HG02973 (cell line): Measurements from ENCODE around the gene ZFYVE16.
"Not testable (repeated sequence)": the region's sequence is repeated elsewhere in the genome, so short reads cannot be mapped to it uniquely, and the experiment has no call there.

ENCODE experiments used
- ATAC-seq: cut with Tn5 transposase; IDR thresholded peaks from one replicate; pipeline ENCODE4 v1.9.1; 2021; ENCODE audit warnings: moderate library complexity; ENCODE audit not compliant: unreplicated experiment

Gene ZFYVE16

GRCh38 chr5:80407735-80408483, at the start of gene ZFYVE16:
Gene ZFYVE16 (plus strand): TSS chr5:80408064. CDS start chr5:80434148, 26,084 bp downstream.
- peak; percentile 83 for ATAC-seq

- no peak for ATAC-seq
These were observed 46.9 kb upstream of the ZFYVE16 start for GRCh38 chr5:80360914-80361444.

GRCh38 chr5:80364892-80365291, 43.0 kb upstream of the ZFYVE16 start:
- no peak for ATAC-seq

- no peak for ATAC-seq
These were observed 39.0 kb upstream of the ZFYVE16 start for GRCh38 chr5:80368661-80369480.

GRCh38 chr5:80369521-80369920, 38.3 kb upstream of the ZFYVE16 start:
- no peak for ATAC-seq

GRCh38 chr5:80370390-80370789, 37.5 kb upstream of the ZFYVE16 start:
- ATAC-seq = no peak

GRCh38 chr5:80372780-80373179, 35.1 kb upstream of the ZFYVE16 start:
- no peak for ATAC-seq

GRCh38 chr5:80374188-80374587, 33.7 kb upstream of the ZFYVE16 start:
- no peak for ATAC-seq

GRCh38 chr5:80376557-80376956, 31.3 kb upstream of the ZFYVE16 start:
- ATAC-seq = no peak

GRCh38 chr5:80382488-80382887, 25.4 kb upstream of the ZFYVE16 start:
- no peak for ATAC-seq

- ATAC-seq = no peak
These were observed 20.6 kb upstream of the ZFYVE16 start for GRCh38 chr5:80387063-80387768.

- no peak for ATAC-seq
These were observed 18.3 kb upstream of the ZFYVE16 start for GRCh38 chr5:80389580-80389979.

- not testable (repeated sequence) for ATAC-seq
These were observed 17.5 kb upstream of the ZFYVE16 start for GRCh38 chr5:80390413-80390812.

- not testable (repeated sequence) for ATAC-seq
These were observed 16.6 kb upstream of the ZFYVE16 start for GRCh38 chr5:80391267-80391666.

- peak; percentile 89 for ATAC-seq
These were observed 8.2 kb upstream of the ZFYVE16 start for GRCh38 chr5:80399526-80400239.

- ATAC-seq = not testable (repeated sequence)
These were observed 7.5 kb upstream of the ZFYVE16 start for GRCh38 chr5:80400368-80400767.

GRCh38 chr5:80403782-80404181, 4.1 kb upstream of the ZFYVE16 start:
- no peak for ATAC-seq

- no peak for ATAC-seq
These were observed 707 bp upstream of the ZFYVE16 start for GRCh38 chr5:80406980-80407734.

GRCh38 chr5:80408484-80409366, 861 bp downstream of the ZFYVE16 start:
- no peak for ATAC-seq
